K562 (cell line): ENCODE results near the gene ZBTB44. TPM values are rescaled to one million over a fixed set of nuclear protein-coding genes. Genes with fewer than 3 reads are reported as not detected.

Experiments
- ATAC-seq: fragments of 200-7000 bp; cut with Tn5 transposase; 3 replicates; pipeline ENCODE4 v1.9.1; 2020; ENCODE audit warnings: moderate library complexity
- BruUV-seq: library from RNA; stranded (reverse); fragments of 400-500 nt; replicated peaks from 2 replicates; lab custom pipeline; 2021; lab: Mats Ljungman, UMichigan
- CTCF ChIA-PET: fragments of 300-600 bp; formaldehyde crosslinking; extraction: SDS; loops from one replicate; lab custom pipeline; 2021; ENCODE audit warnings: low intra/inter-chr PET ratio; lab: Yijun Ruan, JAX
- POLR2A ChIA-PET: fragments of 300-600, 350-650 bp; sonication (Branson Sonifier 250); formaldehyde crosslinking; extraction: SDS; loops from one replicate; lab custom pipeline; 2021; ENCODE audit warnings: antibody characterized with exemption, inconsistent platforms; lab: Yijun Ruan, JAX
- DNase-seq, 4 experiments: peaks; one replicate each; pipeline versions ENCODE4 v3.0.0 to v3.0.0-alpha.2; 2011 to 2018; ENCODE audit warnings: low spot score in 3 of 4, mixed read lengths in 3 of 4; ENCODE audit errors: extremely low read depth in 1 of 4
- FAIRE-seq: peaks from 2 replicates; lab custom pipeline; 2011; peaks lifted over from hg19 to GRCh38; lab: Jason Lieb, UNC
- H2AFZ ChIP-seq: 2 replicates; pipeline ENCODE4 v1.6.0; 2011; ENCODE audit warnings: low read depth, low read length, control low read depth, inconsistent platforms
- H3K27ac ChIP-seq: fragments of 200-600 bp; 3 replicates; pipeline ENCODE4 v1.8.0; 2011; ENCODE audit warnings: low read depth, mild to moderate bottlenecking, control low read depth, inconsistent platforms, low read length, moderate library complexity, mixed read lengths; ENCODE audit errors: extremely low read depth
- H3K27me3 ChIP-seq, 2 experiments: fragments of 300-600 bp in 1 of 2; 2 replicates in 1 of 2; 3 replicates in 1 of 2; pipeline versions ENCODE4 v1.6.0 to v1.8.0; 2011; ENCODE audit warnings: inconsistent platforms in 2 of 2, low read length in 2 of 2, mild to moderate bottlenecking in 1 of 2, mixed read lengths in 1 of 2, moderate library complexity in 1 of 2; ENCODE audit not compliant: control insufficient read depth in 2 of 2, insufficient read depth in 2 of 2
- H3K36me3 ChIP-seq: fragments of 300-600 bp; 3 replicates; pipeline ENCODE4 v1.8.0; 2011; ENCODE audit warnings: mild to moderate bottlenecking, low read length, inconsistent platforms; ENCODE audit not compliant: control insufficient read depth, insufficient read depth
- H3K4me1 ChIP-seq, 2 experiments: fragments of 200-600 bp in 1 of 2; replicated peaks in 1 of 2; 2 replicates in 1 of 2; 3 replicates in 1 of 2; pipeline versions ENCODE4 v1.5.1 to v1.8.0; 2011; ENCODE audit warnings: inconsistent platforms in 2 of 2, low read length in 2 of 2, mild to moderate bottlenecking in 1 of 2, mixed read lengths in 1 of 2, moderate library complexity in 1 of 2; ENCODE audit not compliant: control insufficient read depth in 2 of 2, insufficient read depth in 2 of 2
- H3K4me2 ChIP-seq: 2 replicates; pipeline ENCODE4 v1.6.1; 2011; ENCODE audit warnings: low read length, control low read depth, inconsistent platforms, mixed read lengths; ENCODE audit not compliant: insufficient read depth
- H3K4me3 ChIP-seq: fragments of 200-600 bp; sonication (generic), shearing (Covaris generic); 2 replicates; pipeline ENCODE4 v1.5.1; 2016; ENCODE audit warnings: control low read depth, inconsistent platforms
- H3K79me2 ChIP-seq: fragments of 200-600 bp; 3 replicates; pipeline ENCODE4 v1.8.0; 2011; ENCODE audit warnings: low read length, inconsistent platforms; ENCODE audit not compliant: control insufficient read depth, insufficient read depth
- H3K9ac ChIP-seq, 2 experiments: 2 replicates each; pipeline versions ENCODE4 v1.6.0 to v1.6.1; 2011; ENCODE audit warnings: low read depth in 2 of 2, low read length in 2 of 2, control low read depth in 1 of 2, inconsistent platforms in 1 of 2, mild to moderate bottlenecking in 1 of 2, mixed read lengths in 1 of 2; ENCODE audit not compliant: insufficient read depth in 1 of 2
- H3K9me1 ChIP-seq: one replicate; pipeline ENCODE4 v1.6.0; 2011; ENCODE audit warnings: inconsistent platforms, mild to moderate bottlenecking, low read length, moderate library complexity; ENCODE audit not compliant: control insufficient read depth, insufficient read depth
- H3K9me3 ChIP-seq: replicated peaks from 2 replicates; pipeline ENCODE4 v1.5.1; 2011; ENCODE audit warnings: low read depth, low read length, inconsistent platforms; ENCODE audit not compliant: control insufficient read depth, insufficient read depth
- H4K20me1 ChIP-seq: replicated peaks from 2 replicates; pipeline ENCODE4 v1.6.1; 2011; ENCODE audit warnings: low read length, inconsistent platforms, mixed read lengths; ENCODE audit not compliant: control insufficient read depth, insufficient read depth
- CHD2 ChIP-seq: IDR thresholded peaks from 2 replicates; pipeline ENCODE4 v1.6.1; 2011; ENCODE audit warnings: low read depth, low read length
- CREM ChIP-seq: IDR thresholded peaks from 2 replicates; pipeline ENCODE4 v1.6.1; 2014; ENCODE audit warnings: antibody characterized with exemption, low read depth
- HDGF ChIP-seq: fragments of 450-650 bp; IDR thresholded peaks from 2 replicates; pipeline ENCODE4 v1.6.1; 2016
- MEF2A ChIP-seq: IDR thresholded peaks from 2 replicates; pipeline ENCODE4 v1.6.1; 2011; ENCODE audit warnings: low read depth, mild to moderate bottlenecking, low read length, moderate library complexity; ENCODE audit not compliant: control insufficient read depth
- POLR2G ChIP-seq: fragments of 200-400 bp; formaldehyde crosslinking; IDR thresholded peaks from 2 replicates; pipeline ENCODE4 v1.6.1; 2017; ENCODE audit warnings: low read depth, mild to moderate bottlenecking, antibody characterized with exemption, low read length, moderate library complexity
- ZNF274 ChIP-seq: IDR thresholded peaks from 2 replicates; pipeline ENCODE4 v1.6.1; 2011; ENCODE audit warnings: low read depth, mild to moderate bottlenecking, low read length, moderate library complexity, borderline replicate concordance
- ZNF76 ChIP-seq: fragments of 250-450 bp; sonication (Bioruptor Pico); IDR thresholded peaks from 2 replicates; pipeline ENCODE4 v1.4.0; 2020; ENCODE audit warnings: mild to moderate bottlenecking, moderate library complexity, borderline replicate concordance
- WGBS: fragments of 100-300 bp; shearing (Covaris generic); methylation state at CpG from one replicate; pipeline ENCODE4 v1.1.6; 2016; ENCODE audit warnings: low coverage, mixed read lengths; ENCODE audit not compliant: insufficient coverage; ENCODE audit errors: missing lambda C conversion rate; 5-methylcytosine and 5-hydroxymethylcytosine counted together
- in situ Hi-C: fragments of 300-500 bp; cut with MboI; formaldehyde crosslinking; loops from 4 replicates; pipeline ENCODE4 v1.15.0; 2018; ENCODE audit warnings: inconsistent platforms, mixed read lengths
- intact Hi-C: fragments of 100-400 bp; cut with micrococcal nuclease; formaldehyde crosslinking; loops from 2 replicates; pipeline ENCODE4 v1.14.2; 2022
- polyA plus RNA-seq, 8 experiments: library from polyadenylated mRNA; depleted of rRNA in 4 of 8; stranded (reverse) in 5 of 8; unstranded in 3 of 8; fragments of >200 nt; fragmentation: Nextera tagmentation in 2 of 8; fragmentation: Illumina TruSeq in 1 of 8; extraction: Ambion mirVana in 2 of 8; extraction: Trizol in 1 of 8; gene quantifications; 2 replicates each; pipeline versions ENCODE4 v1.2.1 to v1.2.3, GENCODE V29; 2011 to 2014; ENCODE audit warnings: inconsistent platforms in 1 of 8, missing spikeins in 1 of 8
- total RNA-seq, 7 experiments: library from RNA; depleted of rRNA in 6 of 7; stranded (reverse); fragments of >200 nt in 6 of 7; fragmentation: Illumina TruSeq in 2 of 7; extraction: Trizol in 2 of 7; gene quantifications; 2 replicates each; pipeline versions ENCODE4 v1.2.1 to v1.2.3, GENCODE V29; 2011 to 2021; ENCODE audit warnings: low replicate concordance in 1 of 7
- TF ChIP-seq, protein P1 (sequence below): fragments of 450-650 bp; conservative IDR thresholded peaks from 2 replicates; pipeline ENCODE4 v1.6.1; 2016; ENCODE audit warnings: missing genetic modification characterization, low read depth, mild to moderate bottlenecking, control low read depth, missing compliant biosample characterization
- TF ChIP-seq, protein P2 (sequence below): sonication (generic); formaldehyde crosslinking; IDR thresholded peaks from 2 replicates; pipeline ENCODE4 v1.8.1; 2023; ENCODE audit warnings: missing genetic modification reagents, mild to moderate bottlenecking, borderline replicate concordance
- TF ChIP-seq, protein P3 (sequence below): fragments of 250-450 bp; sonication (Bioruptor Pico); IDR thresholded peaks from 2 replicates; pipeline ENCODE4 v1.8.0; 2021; ENCODE audit warnings: borderline replicate concordance, mild to moderate bottlenecking, moderate library complexity; ENCODE audit not compliant: poor library complexity, severe bottlenecking
- TF ChIP-seq, protein P4 (sequence below): fragments of 450-650 bp; formaldehyde crosslinking; IDR thresholded peaks from 2 replicates; pipeline ENCODE4 v1.4.0; 2020; ENCODE audit warnings: mild to moderate bottlenecking, moderate library complexity

The ZBTB44 gene
- total and polyA plus RNA-seq, 9 of the 15 experiments (the other 6 are each of a cell fraction or from before 2014, with no cell fraction given): 4.7 to 27.1 (median 17.3) TPM

DNA sequence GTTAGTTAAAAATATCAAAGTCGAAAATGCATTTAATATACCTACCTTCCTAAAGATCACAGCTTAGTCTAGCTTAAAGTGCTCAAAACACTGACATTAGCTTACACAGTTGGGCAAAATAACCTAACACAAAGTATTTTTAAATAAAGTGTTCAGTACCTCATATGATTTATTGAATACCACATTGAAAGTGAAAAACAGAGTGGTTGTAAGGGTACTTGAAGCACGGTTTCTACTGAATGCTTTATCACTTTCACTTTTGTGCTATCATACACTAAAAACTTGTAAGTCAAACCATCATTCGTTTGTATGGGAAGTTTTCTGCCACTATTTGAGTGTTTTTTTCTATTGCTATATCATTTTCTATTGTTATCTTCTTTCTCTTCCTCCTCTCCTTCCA is 36.6 kb downstream of the ZBTB44 start (continued):
- TF ChIP-seq, protein P1, sequence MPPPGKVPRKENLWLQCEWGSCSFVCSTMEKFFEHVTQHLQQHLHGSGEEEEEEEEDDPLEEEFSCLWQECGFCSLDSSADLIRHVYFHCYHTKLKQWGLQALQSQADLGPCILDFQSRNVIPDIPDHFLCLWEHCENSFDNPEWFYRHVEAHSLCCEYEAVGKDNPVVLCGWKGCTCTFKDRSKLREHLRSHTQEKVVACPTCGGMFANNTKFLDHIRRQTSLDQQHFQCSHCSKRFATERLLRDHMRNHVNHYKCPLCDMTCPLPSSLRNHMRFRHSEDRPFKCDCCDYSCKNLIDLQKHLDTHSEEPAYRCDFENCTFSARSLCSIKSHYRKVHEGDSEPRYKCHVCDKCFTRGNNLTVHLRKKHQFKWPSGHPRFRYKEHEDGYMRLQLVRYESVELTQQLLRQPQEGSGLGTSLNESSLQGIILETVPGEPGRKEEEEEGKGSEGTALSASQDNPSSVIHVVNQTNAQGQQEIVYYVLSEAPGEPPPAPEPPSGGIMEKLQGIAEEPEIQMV (tag): no peak
- TF ChIP-seq MEF2A: no peak

DNA sequence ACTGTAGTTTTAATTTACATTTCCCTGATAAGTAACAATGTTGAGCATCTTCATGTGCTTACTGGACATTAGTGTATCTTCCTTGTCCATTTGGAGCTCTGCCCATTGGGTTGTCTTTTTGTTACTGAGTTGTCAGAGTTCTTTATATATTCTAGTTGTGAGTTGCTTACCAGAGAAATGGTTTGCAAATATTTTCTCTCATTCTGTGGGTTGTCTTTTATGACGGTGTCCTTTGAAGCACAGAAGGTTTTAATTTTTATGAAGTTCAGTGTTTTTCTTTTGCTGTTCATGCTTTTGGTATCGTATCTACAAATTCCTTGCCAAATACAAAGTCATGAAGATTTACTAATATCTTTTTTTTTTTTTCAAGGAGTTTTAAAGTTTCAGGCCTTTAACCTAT is 42.4 kb downstream of the ZBTB44 start:
- intact Hi-C loops (no loop called here), in situ Hi-C loops (no loop called here)
- Histone ChIP-seq H3K27ac (no peak overlapping the region), H3K9me1 (no peaks in the 10 kb centered on the region), H3K27me3 (no peaks in the 10 kb centered on the region), H4K20me1 (no peaks in the 10 kb centered on the region), H3K4me1 (no peaks in the 10 kb centered on the region), H3K4me3 (no peak overlapping the region), H3K4me2 (no peak overlapping the region), H3K9ac (no peak overlapping the region), H3K36me3 (peaks cover 2% of the 10 kb centered on the region; the same call in 1 of the 3 replicates), H3K9me3 (no peaks in the 10 kb centered on the region), H3K79me2 (no peaks in the 10 kb centered on the region), H2AFZ (no peak overlapping the region)
- ChIA-PET CTCF (no interaction called here), POLR2A (no interaction called here)
- no peak for FAIRE-seq
- no peak for ATAC-seq
- no TSS peak for BruUV-seq
- no peak for DNase-seq
- 84% methylated on average over 2 of the region's 2 CpGs for WGBS
- TF ChIP-seq, protein P2, sequence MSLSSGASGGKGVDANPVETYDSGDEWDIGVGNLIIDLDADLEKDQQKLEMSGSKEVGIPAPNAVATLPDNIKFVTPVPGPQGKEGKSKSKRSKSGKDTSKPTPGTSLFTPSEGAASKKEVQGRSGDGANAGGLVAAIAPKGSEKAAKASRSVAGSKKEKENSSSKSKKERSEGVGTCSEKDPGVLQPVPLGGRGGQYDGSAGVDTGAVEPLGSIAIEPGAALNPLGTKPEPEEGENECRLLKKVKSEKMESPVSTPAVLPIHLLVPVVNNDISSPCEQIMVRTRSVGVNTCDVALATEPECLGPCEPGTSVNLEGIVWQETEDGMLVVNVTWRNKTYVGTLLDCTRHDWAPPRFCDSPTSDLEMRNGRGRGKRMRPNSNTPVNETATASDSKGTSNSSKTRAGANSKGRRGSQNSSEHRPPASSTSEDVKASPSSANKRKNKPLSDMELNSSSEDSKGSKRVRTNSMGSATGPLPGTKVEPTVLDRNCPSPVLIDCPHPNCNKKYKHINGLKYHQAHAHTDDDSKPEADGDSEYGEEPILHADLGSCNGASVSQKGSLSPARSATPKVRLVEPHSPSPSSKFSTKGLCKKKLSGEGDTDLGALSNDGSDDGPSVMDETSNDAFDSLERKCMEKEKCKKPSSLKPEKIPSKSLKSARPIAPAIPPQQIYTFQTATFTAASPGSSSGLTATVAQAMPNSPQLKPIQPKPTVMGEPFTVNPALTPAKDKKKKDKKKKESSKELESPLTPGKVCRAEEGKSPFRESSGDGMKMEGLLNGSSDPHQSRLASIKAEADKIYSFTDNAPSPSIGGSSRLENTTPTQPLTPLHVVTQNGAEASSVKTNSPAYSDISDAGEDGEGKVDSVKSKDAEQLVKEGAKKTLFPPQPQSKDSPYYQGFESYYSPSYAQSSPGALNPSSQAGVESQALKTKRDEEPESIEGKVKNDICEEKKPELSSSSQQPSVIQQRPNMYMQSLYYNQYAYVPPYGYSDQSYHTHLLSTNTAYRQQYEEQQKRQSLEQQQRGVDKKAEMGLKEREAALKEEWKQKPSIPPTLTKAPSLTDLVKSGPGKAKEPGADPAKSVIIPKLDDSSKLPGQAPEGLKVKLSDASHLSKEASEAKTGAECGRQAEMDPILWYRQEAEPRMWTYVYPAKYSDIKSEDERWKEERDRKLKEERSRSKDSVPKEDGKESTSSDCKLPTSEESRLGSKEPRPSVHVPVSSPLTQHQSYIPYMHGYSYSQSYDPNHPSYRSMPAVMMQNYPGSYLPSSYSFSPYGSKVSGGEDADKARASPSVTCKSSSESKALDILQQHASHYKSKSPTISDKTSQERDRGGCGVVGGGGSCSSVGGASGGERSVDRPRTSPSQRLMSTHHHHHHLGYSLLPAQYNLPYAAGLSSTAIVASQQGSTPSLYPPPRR (CRISPR knock-in tag): no peak
- TF ChIP-seq, protein P3, sequence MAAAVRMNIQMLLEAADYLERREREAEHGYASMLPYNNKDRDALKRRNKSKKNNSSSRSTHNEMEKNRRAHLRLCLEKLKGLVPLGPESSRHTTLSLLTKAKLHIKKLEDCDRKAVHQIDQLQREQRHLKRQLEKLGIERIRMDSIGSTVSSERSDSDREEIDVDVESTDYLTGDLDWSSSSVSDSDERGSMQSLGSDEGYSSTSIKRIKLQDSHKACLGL (CRISPR knock-in tag): no peak
- TF ChIP-seq CHD2 (no peak), ZNF76 (CRISPR knock-in tag) (no peak), POLR2G (no peak), ZNF274 (no peak), HDGF (no peak), CREM (no peak)
- TF ChIP-seq, protein P4, sequence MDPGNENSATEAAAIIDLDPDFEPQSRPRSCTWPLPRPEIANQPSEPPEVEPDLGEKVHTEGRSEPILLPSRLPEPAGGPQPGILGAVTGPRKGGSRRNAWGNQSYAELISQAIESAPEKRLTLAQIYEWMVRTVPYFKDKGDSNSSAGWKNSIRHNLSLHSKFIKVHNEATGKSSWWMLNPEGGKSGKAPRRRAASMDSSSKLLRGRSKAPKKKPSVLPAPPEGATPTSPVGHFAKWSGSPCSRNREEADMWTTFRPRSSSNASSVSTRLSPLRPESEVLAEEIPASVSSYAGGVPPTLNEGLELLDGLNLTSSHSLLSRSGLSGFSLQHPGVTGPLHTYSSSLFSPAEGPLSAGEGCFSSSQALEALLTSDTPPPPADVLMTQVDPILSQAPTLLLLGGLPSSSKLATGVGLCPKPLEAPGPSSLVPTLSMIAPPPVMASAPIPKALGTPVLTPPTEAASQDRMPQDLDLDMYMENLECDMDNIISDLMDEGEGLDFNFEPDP: no peak
